CD4-positive, alpha-beta T cell treated with Interleukin-6 for 4 hours (primary cell): ENCODE data around the gene CHST15.
A peak's percentile ranks its signal among the peaks of the same experiment; 100 is the strongest.

Source experiments
- DNase-seq: peaks from one replicate; pipeline ENCODE4 v3.0.0-alpha.2; 2020; ENCODE audit warnings: mixed read lengths

CHST15 gene

GRCh38 chr10:124092860-124093773 is at the start of gene CHST15:
TSS of gene CHST15 (minus strand) at chr10:124093598. CDS start at chr10:124046212, 47,386 bp downstream.
- DNase-seq, result peak; percentile 32

DNA sequence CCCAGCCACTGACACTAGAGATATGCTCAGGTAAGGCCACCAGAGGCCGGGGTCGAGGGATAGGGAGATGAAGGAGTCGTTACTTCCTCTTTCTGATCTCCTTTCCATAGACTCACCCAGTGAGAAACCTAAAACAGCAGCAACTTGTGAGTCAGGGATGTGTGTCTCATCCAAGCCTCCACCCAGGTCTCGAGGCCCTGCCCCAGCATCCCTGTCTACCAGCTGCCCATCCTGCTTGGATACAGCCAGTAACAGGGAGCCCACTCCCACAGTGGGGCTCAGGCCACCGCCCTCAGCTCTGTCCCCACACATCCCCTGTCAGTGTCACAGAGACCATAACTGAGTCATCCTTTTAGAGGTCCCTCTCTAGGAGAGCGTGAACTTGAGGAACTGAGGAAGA is 49.6 kb upstream of the CHST15 start:
- DNase-seq, result no peak

- no peak for DNase-seq
These were observed 48.8 kb upstream of the CHST15 start for GRCh38 chr10:124142006-124142739.

DNA sequence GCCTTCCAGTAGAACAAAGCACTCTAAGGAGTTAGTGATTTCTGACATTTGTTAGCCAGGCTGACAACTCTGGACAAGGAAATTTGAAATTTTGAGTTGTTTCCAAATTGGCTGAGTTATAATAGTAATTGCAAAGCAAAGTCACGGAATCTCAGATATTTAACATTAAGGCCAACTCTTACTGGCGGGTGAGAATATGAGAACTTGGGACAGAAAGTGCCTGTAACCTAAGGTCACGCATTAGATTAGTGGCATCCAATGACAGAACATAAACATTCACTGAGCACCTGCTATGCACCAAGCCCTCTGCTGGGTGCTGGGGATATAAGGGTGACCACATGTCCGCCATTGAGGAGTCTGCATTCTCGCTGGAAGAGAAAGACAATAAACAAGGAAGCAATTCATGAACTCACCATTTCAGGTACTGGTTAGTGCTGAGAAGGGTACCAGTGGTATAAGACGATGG is 45.5 kb upstream of the CHST15 start:
- no peak for DNase-seq

GRCh38 chr10:124138195-124138882 is 44.9 kb upstream of the CHST15 start:
- DNase-seq, result no peak

- no peak for DNase-seq
These were observed 41.0 kb upstream of the CHST15 start for GRCh38 chr10:124134251-124134893.

GRCh38 chr10:124132876-124133275 is 39.5 kb upstream of the CHST15 start:
- DNase-seq, result no peak

GRCh38 chr10:124132306-124132705 is 38.9 kb upstream of the CHST15 start:
- DNase-seq, result no peak

DNA sequence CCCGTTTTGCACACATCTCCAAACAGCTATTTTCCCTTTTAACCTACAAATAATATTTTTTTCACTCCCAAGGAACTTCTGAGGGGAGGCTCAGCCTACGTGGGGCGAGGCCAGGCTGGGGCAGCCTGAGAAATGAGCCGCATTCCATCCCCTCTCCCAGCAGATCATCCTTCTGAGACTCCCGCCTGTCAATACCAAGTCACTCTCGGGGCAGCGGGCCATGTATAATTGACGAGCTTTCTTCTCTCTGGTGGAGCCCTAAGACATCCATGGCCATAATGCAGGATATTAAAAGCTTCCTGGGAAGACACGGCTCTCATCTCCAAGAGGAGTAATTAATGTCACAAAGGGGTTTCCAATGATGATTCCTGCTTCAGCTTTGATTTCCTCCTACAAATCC is 37.8 kb upstream of the CHST15 start:
- DNase-seq, result no peak

GRCh38 chr10:124130198-124130900 is 37.0 kb upstream of the CHST15 start:
- DNase-seq, result no peak

DNA sequence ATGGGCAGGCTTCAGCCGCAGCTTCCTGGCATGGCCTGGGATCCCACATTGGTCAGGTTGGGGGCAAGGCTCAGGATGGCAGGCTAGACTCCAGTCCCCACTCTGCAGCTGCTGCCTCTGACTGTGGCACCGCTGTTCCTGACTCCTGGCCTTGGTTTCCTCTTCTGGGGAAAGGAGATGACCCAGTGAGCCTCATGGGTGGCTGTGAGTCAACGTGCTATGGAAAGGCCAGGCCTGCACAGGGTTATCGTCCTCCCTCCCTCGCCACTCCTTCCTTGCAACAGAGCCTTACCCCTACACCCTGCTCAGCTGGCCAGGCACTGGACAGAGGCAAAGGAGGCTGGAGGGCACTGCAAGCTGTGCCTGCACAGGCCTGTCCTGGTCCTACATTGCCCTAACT is 36.1 kb upstream of the CHST15 start:
- no peak for DNase-seq

GRCh38 chr10:124128811-124129145 is 35.4 kb upstream of the CHST15 start:
- no peak for DNase-seq

DNA sequence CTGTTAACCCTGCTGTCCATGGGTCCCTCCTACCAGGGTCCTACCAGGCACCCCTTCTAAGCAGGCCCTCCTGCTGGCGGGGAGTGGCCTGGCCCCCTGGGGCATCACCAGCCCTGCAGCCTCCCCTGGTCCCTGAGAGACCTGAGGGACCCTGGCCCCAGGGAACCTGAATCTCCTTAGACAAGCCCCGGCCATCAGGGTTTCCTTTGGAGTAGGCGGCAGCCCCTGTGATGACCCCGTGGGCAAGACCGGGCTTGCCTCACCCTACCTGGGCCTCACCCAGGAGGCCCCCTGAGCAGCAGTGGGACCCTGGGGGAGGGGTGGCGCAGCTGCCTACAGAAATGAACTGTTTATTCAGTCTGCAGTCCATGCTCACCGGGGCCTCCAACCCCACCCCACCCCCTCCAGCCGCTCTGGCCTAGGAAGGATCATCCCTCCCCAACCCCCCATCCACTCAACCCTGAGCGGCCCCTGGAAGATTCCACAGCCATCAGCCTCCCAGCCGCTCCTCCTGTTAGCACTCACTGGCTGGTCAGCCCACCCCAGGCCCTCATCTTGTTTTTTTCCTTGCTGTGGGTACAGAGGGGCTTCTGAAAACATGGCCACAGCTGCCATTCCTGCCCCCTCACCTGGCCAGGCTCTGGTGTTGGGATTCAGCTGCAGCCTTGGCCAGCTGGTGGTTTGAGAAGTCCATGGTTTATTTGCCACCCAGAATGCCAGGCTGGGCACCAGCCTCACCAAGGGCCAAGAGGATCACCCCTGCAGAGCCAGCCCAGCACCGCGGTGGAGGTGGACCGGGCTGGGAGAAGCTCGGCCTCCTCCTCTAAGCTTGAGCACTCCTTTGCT is 34.8 kb upstream of the CHST15 start:
- no peak for DNase-seq

- no peak for DNase-seq
These were observed 34.2 kb upstream of the CHST15 start for GRCh38 chr10:124127563-124127962.

- no peak for DNase-seq
These were observed 33.6 kb upstream of the CHST15 start for GRCh38 chr10:124126983-124127385.

DNA sequence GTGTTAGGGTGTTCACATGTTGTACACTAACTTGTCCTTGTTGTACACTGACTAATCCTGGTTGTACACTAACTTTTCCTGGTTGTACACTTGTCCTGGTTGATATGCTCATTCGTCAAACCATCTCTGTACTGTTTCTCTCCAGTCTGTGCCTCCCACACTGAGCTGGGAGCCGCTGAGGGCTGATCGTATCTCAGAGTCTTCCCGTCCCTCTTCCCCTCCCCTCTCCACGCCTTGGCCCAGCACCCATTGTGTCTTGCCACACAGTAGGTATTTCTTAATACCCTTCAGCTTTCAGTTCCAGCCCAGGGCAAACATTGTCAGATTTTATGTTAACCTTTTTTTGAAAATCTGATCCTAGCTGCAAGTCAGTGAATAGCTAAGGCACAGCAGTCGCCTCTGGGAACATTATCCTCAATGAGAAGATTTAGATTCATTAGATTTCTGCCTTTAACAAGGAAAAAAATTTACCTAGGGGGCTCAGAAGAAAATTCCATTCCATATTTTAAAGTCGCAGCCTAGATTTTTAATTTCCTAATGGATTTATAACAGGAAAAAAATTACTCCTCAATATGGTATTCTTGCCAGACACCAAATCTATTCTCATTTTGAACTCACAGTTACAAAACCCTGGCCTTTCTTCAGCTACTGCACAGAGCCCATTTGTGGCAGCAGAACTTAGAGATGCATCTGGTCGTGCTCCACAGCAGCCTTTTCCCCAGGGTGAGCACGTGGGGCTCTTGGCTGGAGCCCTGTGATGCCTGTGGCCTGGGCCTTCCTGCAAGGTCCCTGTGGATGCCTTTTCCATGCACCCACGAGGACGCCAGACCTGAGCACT is 33.0 kb upstream of the CHST15 start:
- no peak for DNase-seq

GRCh38 chr10:124125305-124126116 is 32.1 kb upstream of the CHST15 start:
- peak; percentile 15 for DNase-seq

GRCh38 chr10:124124769-124125161 is 31.4 kb upstream of the CHST15 start:
- DNase-seq, result no peak

DNA sequence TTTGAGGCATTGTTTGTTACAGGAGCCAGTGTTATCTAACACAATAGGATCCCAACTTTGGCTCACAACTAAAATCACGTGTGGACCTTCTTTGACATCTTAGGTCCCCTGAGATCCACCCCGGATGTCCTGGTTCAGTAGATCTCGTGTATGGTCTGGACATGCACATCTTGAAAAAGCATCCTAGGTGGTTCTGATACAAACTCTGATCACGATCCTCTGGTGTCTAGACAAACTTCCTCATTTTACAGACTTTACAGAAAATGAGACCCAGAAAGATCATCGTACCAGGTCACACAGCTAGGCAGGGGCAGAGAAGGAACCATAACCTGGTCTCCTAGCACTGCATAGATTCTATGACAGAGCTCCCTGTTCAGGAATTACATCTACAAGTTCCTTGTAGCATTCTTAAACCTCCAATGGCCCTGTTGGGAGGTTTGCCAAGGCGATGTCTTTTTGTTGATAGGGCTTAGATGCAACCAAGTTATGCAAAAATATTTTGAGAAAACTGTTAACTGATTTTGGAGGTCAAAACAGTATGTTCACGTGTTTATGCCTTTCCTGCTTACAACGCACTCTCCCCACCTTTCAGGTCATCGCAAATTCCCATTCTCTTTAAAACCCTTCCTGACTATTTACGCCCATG is 30.8 kb upstream of the CHST15 start:
- DNase-seq, result no peak
